ENCODE data around the gene TOLLIP.

TOLLIP gene

DNA sequence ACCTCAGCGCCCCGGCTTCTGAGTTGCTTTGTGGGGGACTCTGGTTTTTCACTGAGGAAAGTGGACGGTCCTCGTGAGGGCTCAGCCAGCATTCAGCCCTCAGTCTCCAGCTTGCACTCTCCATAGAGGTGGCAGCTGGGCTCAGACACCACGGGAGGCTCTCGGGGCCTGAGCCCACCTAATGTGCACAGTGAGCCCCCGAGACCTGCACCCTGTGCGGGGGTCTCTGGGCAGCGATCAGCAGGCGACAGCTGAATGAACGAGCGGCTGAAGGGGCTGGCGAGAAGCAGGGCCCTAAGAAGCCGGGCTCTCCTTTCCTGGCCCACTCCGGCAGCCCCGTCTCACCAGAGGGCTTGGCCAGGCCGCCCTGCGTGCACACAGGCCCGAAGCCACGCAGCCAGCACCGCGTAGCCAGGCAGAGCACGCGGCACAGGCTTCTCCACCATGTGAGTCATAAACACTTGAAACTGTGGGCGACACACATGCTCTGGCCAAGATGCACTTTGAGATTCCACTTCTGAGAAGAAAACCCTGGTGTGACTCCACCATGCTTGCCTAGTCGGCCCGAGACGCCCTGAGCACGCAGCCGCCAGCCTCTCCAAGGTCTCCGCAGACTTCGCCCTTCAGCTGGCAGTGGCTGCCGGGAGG lies 28.0 kb downstream of the TOLLIP start:
- no peak for DNase-seq (ENCODE audit: low read depth in 2 of 2)
- H3K4me3 ChIP-seq (replicated peaks in 1 of 2; ENCODE audit: low read depth in 2 of 2, low read length in 2 of 2) = no peak overlapping the region
- TF ChIP-seq, protein P1, sequence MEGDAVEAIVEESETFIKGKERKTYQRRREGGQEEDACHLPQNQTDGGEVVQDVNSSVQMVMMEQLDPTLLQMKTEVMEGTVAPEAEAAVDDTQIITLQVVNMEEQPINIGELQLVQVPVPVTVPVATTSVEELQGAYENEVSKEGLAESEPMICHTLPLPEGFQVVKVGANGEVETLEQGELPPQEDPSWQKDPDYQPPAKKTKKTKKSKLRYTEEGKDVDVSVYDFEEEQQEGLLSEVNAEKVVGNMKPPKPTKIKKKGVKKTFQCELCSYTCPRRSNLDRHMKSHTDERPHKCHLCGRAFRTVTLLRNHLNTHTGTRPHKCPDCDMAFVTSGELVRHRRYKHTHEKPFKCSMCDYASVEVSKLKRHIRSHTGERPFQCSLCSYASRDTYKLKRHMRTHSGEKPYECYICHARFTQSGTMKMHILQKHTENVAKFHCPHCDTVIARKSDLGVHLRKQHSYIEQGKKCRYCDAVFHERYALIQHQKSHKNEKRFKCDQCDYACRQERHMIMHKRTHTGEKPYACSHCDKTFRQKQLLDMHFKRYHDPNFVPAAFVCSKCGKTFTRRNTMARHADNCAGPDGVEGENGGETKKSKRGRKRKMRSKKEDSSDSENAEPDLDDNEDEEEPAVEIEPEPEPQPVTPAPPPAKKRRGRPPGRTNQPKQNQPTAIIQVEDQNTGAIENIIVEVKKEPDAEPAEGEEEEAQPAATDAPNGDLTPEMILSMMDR (IDR thresholded peaks at IDR 0.05; ENCODE audit: low read depth, low read length) = no peak

DNA sequence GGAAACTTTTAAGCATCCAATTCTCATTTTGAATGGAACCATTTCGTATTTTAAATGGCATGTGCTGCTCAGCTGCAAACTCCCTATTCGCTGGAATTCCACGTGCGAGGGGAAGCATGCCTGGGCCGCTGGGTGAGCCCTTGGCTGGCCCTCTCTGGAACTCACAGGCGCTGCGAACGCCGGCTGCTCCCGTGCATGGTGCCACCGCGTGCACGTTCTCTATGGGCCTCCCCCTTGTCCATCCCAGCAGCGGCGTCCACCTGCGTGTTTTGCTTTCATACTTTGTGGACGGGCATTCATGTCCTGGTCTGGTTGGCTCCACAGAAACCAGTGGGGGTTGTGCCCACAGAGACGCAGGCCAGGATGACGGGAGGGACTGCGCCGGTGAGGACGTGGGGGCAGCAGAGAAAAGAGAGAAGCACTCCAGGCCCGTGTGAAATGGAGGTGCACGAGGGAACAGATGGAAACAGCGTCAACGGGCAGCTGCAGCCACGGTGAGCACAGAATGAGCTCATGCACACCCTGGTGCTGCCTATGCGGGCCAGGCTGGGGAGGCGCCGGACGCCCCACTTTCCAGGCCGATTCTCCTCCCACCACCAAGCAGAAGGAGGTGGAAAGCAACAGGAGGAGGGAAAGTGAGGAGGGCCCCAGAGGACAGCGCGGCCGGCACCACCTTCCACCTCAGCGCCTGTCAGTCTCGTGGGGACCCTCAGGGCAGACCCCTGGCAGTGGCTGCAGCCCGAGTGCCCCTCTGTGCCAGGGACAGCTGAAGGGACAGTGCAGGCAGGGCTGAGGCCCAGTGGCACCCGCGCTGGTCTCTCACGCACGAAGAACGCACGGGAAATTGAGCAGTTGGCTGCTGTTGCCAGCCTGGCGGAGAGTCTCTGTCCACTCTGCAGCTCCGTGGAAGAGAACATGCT lies 29.1 kb downstream of the TOLLIP start:
- TF ChIP-seq, protein P1 (IDR thresholded peaks at IDR 0.05; ENCODE audit: low read depth, low read length) = no peak
- H3K4me3 ChIP-seq (replicated peaks in 1 of 2; ENCODE audit: low read depth in 2 of 2, low read length in 2 of 2) = no peak overlapping the region
- no peak for DNase-seq (ENCODE audit: low read depth in 2 of 2)

DNA sequence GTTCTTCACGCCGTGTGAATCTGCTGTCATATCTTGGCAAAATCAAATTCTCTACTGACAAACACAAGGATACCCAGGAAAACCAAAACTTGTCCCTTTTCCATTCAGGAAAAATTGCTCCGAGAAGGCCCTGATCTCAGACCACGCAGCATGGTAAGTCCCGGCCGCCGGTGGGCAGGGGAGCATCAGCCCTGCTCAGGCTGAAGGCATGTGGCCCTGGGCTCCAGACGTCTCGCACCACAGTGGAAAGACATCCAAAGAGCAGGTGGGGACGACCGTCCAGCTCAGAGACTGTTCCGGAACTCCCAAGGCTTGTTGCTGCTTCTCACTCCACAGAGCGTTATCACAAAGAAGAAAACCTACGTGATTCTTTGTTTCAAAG lies 29.8 kb downstream of the TOLLIP start:
- no peak overlapping the region for H3K4me3 ChIP-seq (replicated peaks in 1 of 2; ENCODE audit: low read depth in 2 of 2, low read length in 2 of 2)
- DNase-seq (ENCODE audit: low read depth in 2 of 2) = no peak
- TF ChIP-seq, protein P1 (IDR thresholded peaks at IDR 0.05; ENCODE audit: low read depth, low read length) = no peak

DNA sequence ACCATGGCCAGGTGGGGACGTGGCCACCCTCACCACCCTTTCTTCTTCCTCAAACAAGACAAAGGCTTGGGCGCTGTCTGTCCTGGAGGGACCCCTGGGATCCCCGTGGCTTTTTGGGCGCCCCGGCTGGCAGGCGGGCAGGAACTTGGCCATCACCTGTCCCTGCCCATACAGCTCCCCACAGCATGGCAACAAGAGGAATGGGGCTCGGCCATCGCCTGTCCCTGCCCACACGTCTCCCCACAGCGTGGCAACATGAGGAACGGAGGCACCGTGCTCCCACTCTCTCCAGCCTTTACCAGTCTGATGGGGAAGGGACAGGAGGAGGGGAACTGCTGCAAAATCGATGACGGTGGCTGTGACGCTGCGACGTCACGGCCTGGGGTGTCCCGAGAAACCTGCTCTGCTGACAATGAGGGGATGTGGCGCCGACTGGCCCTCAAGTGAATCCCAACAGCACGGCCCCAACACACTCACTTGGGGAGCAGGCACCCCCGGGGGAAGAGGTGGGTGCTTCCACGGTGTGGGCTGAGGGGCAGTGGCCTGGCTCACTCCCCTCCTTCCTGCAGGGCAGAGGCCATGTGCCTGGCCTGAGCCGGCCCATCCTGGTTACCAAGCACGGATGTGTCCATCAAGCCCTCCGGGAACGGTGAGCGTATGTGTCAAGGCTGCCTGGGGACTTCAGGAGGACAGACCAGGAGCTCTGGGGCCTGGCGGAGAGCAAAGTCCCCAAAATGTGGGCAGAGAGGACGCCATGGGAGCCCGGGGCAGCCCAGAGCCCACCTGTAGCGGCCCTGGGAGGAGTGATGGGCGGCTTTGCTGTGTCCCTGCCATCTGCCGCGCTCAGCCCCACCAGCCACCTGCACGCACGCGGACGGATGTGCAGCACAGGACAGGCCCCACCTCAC lies 30.4 kb downstream of the TOLLIP start:
- no peak for DNase-seq (ENCODE audit: low read depth in 2 of 2)
- no peak overlapping the region for H3K4me3 ChIP-seq (replicated peaks in 1 of 2; ENCODE audit: low read depth in 2 of 2, low read length in 2 of 2)
- TF ChIP-seq, protein P1 (IDR thresholded peaks at IDR 0.05; ENCODE audit: low read depth, low read length) = no peak

DNA sequence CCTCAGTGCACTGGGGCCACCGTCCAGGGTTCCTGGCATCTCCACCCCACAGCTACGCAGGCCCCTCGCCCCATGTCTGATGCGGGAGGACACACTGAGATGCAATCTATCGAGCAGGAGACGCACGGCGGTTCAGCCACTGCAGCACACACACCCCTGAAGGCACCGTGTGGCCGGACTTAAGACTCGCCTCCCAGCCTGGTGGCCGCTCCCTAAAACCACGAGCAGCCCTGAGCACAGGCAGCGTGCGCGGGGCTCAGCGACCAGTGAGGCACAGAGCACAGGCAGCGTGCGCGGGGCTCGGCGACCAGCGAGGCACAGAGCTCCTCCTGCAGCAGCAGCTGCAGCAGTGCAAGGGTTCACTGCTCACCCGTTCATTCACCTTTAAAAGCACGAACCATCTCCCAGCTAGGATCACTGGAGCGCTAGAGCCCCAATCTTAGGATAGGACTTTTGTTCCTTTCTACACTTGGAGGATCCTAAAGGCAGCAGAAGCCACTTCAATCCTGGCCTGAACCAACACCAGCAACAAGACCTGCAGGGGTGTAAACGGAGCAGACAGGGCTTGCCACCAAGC lies 31.4 kb downstream of the TOLLIP start:
- TF ChIP-seq, protein P1 (IDR thresholded peaks at IDR 0.05; ENCODE audit: low read depth, low read length) = no peak
- DNase-seq (ENCODE audit: low read depth in 2 of 2) = no peak
- no peak overlapping the region for H3K4me3 ChIP-seq (replicated peaks in 1 of 2; ENCODE audit: low read depth in 2 of 2, low read length in 2 of 2)

Measured in cardiac fibroblast (primary cell).